Stimulated activated CD4-positive, alpha-beta T cell treated with anti-CD3 and anti-CD28 coated beads, Interleukin-15, amount 100 ng/mL, for 48 hours (primary cell): ENCODE results near the gene GAMT.
"Not testable (repeated sequence)": the region's sequence is repeated elsewhere in the genome, so short reads cannot be mapped to it uniquely, and the experiment has no call there.

Experiments
- DNase-seq, 2 donors: peaks; one replicate each; pipeline ENCODE4 v3.0.0-alpha.2; 2020; ENCODE audit warnings: low read depth in 2 of 2

GAMT gene

DNA sequence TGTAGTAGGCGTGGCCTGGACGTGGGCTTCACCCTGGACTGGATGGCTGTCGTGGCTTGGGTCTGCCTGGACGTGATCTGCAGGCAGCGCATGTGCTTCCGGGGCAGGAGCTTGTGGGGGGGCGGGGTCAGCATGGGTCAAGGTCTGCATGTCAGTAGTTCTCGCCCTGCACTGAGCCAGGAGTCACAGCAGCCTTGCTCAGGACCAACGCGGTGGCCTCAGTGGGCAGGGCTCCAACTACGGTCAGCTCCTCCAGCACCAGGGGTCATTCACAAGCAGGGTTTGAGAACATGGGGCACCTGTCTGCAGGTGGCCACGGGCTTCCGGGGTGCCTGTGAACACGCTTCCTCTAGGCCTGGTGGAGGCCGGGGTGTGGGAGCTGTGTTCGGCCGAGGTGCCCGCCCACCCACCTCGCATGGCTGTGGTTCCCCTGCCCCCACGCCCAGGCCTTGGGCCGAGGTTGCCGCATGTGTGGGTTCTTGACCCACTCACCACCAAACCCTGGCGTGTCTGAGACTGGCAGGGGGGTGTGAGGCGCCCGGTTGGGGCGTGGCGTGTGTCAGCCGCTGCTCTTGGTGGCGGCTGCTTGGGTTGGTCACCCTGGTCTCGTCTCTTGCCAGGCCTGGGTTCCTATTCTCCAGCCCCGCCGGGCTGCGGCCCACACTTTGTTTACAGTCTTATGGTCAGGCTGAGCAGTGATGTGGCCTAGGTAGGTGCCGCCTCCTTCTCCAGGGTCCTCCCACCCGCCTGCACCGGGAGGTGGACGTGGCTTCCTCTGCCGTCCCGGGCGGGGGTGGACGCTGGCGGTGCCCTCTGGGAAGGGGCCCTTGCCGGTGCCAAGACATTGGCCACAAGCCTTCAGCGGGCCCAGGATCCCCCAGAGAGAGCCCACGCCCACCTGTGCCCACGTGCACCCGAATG, 32.0 kb upstream of the GAMT start:
- DNase-seq, result no peak

GRCh38 chr19:1432507-1432887, 31.2 kb upstream of the GAMT start:
- DNase-seq, result no peak

GRCh38 chr19:1431759-1432506, 30.6 kb upstream of the GAMT start:
- DNase-seq, result no peak

- no peak for DNase-seq
Measured at GRCh38 chr19:1430246-1430645, 28.9 kb upstream of the GAMT start.

DNA sequence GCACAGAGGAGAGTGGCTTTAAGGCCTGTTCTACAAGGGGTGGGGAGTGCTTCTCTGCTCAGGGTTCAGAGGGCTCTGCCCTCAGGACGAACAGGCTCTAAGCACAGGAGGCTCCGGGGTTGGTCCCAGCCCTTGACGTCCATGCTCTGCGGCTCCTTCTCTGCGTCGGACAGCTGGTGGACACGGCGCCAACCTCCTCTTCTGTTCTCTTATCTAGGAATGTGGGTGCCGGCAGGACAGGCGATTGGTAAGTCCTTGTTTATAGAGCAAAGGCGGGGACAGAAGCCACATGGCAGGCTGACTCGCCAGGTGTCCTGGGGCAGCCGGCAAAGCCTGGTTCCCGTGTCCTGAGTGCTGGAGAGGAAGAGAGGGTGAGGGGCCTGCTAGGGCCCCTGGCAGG, 28.4 kb upstream of the GAMT start:
- no peak for DNase-seq

- DNase-seq, result no peak
Measured at GRCh38 chr19:1428738-1429391, 27.5 kb upstream of the GAMT start.

DNA sequence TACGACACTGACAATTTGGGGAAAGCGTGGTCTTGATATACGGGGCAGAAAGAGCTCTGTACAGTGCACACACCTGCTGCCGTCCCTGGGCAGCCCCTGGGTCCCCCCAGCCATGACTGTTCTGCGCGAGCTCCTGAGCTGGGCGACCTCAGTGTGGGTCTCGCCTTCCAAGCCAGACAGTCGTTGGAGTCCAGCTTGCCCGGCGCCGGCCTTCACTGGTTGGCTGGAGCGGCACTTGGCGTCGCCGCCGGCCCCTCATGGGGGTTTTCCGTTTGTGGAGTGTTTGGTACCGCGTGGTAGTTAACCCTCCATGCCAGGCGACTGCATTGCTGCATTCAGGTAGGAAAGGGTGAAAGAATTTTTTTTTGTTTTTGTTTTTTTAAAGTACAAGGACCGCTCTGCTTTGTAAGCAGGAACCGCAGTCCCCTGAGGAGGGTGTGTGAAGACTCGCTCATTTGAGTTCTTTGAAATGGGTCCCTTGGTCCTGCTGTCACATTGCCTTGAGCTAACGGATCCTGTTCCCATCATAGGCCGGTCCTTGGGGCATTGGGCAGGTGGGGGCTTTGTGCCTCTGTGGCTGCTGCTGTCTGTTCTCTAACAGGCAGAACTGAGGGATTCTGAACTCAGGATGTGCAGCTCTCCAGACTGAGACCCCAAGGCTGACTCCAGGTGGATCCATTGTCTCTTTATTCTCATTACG, 26.0 kb upstream of the GAMT start:
- no peak for DNase-seq

GRCh38 chr19:1426736-1427135, 25.4 kb upstream of the GAMT start:
- DNase-seq, result no peak

GRCh38 chr19:1425902-1426301, 24.6 kb upstream of the GAMT start:
- no peak for DNase-seq

- no peak for DNase-seq
Measured at GRCh38 chr19:1425102-1425837, 23.9 kb upstream of the GAMT start.

DNA sequence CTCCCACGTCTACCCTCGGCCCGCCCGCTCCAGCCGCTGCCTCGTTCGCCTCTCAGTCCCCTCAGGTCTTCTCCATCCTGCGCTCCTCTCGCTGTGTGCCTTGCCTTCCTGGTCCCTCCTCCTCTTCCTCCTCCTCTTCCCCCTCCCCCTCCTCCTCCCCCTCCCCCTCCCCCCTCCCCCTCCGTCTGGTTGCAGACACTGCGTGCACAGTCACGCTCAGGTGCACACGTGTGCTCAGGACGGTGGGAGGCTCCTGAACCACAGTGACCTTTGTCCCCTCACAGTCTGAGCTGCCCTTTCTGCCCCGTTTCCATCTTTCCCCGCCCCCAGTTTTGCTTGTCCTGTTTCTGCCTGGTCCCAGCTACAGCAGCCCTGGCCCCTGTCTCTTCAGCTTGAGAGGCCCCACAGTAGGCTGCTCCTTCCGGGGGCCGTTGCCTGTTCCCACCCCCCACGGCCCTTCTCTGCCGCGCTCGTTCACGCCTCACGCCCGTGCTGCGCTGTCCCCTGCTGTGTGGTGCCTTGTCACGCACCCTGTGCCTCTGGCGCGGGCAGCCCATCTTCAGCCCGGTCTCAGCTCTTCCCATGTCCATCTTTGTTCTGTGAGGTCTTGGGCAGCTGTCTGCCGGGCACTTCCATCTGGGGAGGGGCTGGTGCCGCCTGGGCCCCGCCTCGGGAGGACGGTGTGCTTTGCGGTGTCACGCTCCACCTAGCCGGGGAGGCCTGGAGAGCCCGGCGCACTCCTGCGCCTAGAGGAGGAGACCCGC, 23.0 kb upstream of the GAMT start:
- no peak for DNase-seq

DNA sequence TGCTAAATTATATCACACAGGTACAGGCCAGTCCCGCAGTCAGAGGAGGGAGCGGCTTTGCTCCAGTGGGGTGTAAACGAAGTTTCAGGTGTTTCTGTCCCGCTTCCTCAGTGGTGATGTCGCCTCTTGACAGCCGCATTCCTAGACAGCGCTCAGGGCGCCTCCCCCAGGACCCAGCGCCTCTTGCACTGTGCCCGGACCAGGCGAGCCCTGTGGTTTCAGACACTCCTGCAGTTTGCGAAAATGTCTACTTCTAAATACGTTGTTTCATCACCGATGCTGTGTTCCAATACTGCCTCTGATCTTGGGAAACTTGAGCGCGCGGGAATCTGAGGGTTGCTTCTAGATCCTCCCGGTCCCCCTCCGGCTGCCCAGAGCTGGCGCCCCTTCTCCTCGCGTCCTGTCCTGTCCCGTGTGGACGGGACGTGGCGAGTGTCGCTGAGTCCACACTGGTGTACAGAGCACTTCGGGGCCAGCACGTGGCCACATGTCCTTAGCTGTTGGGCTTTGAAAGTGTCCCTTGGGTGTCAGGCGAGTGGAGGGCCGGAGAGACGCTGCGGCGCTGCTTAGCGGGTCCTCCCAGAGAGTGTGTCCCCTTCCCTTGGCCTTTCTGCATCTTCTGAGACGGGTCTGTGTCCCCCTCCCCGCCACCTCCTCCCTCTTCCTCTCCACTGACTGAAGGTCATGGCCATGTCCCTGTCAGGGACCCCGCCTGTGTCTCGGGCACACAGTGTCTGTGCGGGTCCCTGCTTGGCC, 22.3 kb upstream of the GAMT start:
- DNase-seq, result no peak

DNA sequence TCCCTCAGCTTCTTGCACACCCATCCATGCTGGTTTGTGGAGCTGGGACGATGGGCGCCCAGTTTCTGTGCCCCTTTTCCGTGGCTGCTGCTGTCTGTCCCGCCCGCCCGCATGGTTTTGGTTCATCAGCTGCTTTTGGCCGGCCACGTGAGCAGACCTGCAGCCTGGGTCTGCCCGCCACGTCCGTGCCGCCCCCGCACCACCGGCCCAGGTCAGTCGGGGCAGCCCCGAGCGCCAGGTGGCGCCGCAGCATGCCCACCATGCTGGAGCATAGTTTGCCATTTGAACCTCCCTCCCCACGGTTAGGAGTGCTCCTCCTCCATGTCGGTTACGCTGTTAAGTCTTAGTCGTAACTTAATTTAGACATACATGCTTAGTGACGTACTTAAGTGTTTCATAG, 21.6 kb upstream of the GAMT start:
- no peak for DNase-seq

- DNase-seq, result no peak
Measured at GRCh38 chr19:1422360-1422759, 21.0 kb upstream of the GAMT start.

DNA sequence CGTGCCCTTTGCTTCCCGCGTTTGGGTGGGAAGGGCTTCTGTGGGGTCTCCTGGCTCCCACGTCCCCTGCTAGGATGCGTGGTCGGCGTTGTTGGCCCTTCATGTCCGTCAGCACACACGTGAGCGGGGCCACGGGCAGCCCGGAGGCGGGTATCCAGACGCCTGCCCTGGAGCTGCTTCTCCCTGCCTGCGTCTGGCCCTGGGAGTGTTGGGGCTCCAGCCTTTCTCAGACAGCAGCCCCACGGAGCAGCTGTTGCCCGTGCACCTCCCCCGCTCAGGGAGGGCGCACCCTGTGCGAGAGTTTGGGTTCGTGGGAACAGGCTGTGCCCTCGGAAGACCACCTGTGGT, 20.6 kb upstream of the GAMT start:
- no peak for DNase-seq

- no peak for DNase-seq
Measured at GRCh38 chr19:1421218-1421957, 20.0 kb upstream of the GAMT start.

DNA sequence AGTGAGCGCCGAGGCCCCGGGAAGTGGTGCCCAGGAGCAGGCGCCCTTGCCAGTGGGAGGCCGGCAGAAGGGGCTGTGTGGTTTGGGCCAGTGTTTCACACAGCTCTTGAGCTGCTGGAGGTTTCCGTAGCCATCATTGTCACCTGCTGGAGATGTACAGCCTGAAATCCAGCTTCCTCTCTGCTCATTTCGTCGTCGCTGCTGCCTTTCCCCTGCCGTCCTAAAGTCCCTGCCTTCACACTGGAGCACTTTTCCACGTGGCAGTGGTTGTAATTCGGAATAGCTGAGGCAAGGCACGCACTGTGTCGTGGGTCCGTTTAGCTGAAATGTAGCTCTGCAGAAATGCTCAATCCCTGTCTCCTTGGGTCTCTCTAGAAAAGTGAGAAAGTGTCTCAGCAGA, 19.2 kb upstream of the GAMT start:
- DNase-seq, result no peak

GRCh38 chr19:1420085-1420484, 18.7 kb upstream of the GAMT start:
- not testable (repeated sequence) for DNase-seq
